K562 (cell line): Measurements from ENCODE around the gene AGFG2. TPM values are rescaled to one million over a fixed set of nuclear protein-coding genes. Genes with fewer than 3 reads are reported as not detected.

Experiments used
- CREB3L1 ChIP-seq: fragments of 450-650 bp; IDR thresholded peaks from 2 replicates; pipeline ENCODE4 v1.6.1; 2014; ENCODE audit warnings: low read depth, mild to moderate bottlenecking, moderate library complexity, borderline replicate concordance
- CREB5 ChIP-seq: fragments of 250-450 bp; sonication (Bioruptor Pico); IDR thresholded peaks from 2 replicates; pipeline ENCODE4 v1.5.0; 2020; ENCODE audit warnings: mild to moderate bottlenecking
- FOXK2 ChIP-seq, 2 experiments: fragments of 450-650 bp; IDR thresholded peaks in 1 of 2; conservative IDR thresholded peaks in 1 of 2; 2 replicates each; pipeline ENCODE4 v1.6.1; 2016; ENCODE audit warnings: low read depth in 2 of 2, mild to moderate bottlenecking in 1 of 2
- GATAD2B ChIP-seq: fragments of 450-650 bp; IDR thresholded peaks from 2 replicates; pipeline ENCODE4 v1.6.1; 2017; ENCODE audit warnings: mild to moderate bottlenecking, borderline replicate concordance
- JUND ChIP-seq, 2 experiments: IDR thresholded peaks; 2 replicates in 1 of 2; 3 replicates in 1 of 2; pipeline ENCODE4 v1.6.1; 2011; ENCODE audit warnings: borderline replicate concordance in 2 of 2, low read depth in 2 of 2, low read length in 2 of 2, improper control_type of control experiment in 1 of 2, missing biosample characterization in 1 of 2, missing genetic modification characterization in 1 of 2, missing genetic modification reagents in 1 of 2
- PRMT5 ChIP-seq: sonication (generic); formaldehyde crosslinking; IDR thresholded peaks from 2 replicates; pipeline ENCODE4 v1.5.0; 2020; ENCODE audit warnings: missing genetic modification reagents
- PRPF4 ChIP-seq: fragments of 200-400 bp; formaldehyde crosslinking; IDR thresholded peaks from one replicate; pipeline ENCODE4 v1.6.1; 2017; ENCODE audit warnings: low read length, low read depth, mild to moderate bottlenecking; ENCODE audit not compliant: insufficient read depth, poor library complexity, severe bottlenecking
- ZBTB49 ChIP-seq: sonication (generic); formaldehyde crosslinking; IDR thresholded peaks from 2 replicates; pipeline ENCODE4 v1.8.0; 2022; ENCODE audit warnings: missing genetic modification reagents, mild to moderate bottlenecking, borderline replicate concordance
- ZNF79 ChIP-seq: fragments of 250-450 bp; sonication (Bioruptor Pico); IDR thresholded peaks from 2 replicates; pipeline ENCODE4 v1.4.0; 2020; ENCODE audit warnings: low read depth, mild to moderate bottlenecking, moderate library complexity
- polyA plus RNA-seq, 8 experiments: library from polyadenylated mRNA; depleted of rRNA in 4 of 8; stranded (reverse) in 5 of 8; unstranded in 3 of 8; fragments of >200 nt; fragmentation: Nextera tagmentation in 2 of 8; fragmentation: Illumina TruSeq in 1 of 8; extraction: Ambion mirVana in 2 of 8; extraction: Trizol in 1 of 8; gene quantifications; 2 replicates each; pipeline versions ENCODE4 v1.2.1 to v1.2.3, GENCODE V29; 2011 to 2014; ENCODE audit warnings: inconsistent platforms in 1 of 8, missing spikeins in 1 of 8
- total RNA-seq, 7 experiments: library from RNA; depleted of rRNA in 6 of 7; stranded (reverse); fragments of >200 nt in 6 of 7; fragmentation: Illumina TruSeq in 2 of 7; extraction: Trizol in 2 of 7; gene quantifications; 2 replicates each; pipeline versions ENCODE4 v1.2.1 to v1.2.3, GENCODE V29; 2011 to 2021; ENCODE audit warnings: low replicate concordance in 1 of 7
- TF ChIP-seq, protein P1 (sequence below), 2 experiments: fragments of 150-350 bp in 1 of 2; IDR thresholded peaks; 2 replicates each; pipeline ENCODE4 v1.6.1; 2012 to 2016; ENCODE audit warnings: low read depth in 2 of 2, low read length in 2 of 2, mild to moderate bottlenecking in 1 of 2, moderate library complexity in 1 of 2
- TF ChIP-seq, protein P2 (sequence below): fragments of 250-450 bp; sonication (Bioruptor Pico); IDR thresholded peaks from 2 replicates; pipeline ENCODE4 v1.5.0; 2021
- TF ChIP-seq, protein P3 (sequence below): IDR thresholded peaks from 2 replicates; pipeline ENCODE4 v1.6.1; 2012; ENCODE audit warnings: low read depth, low read length, improper control_type of control experiment, borderline replicate concordance

Gene AGFG2
- total and polyA plus RNA-seq, 9 of the 15 experiments (the other 6 are each of a cell fraction or from before 2014, with no cell fraction given) = 0.31 to 23.1 (median 6.5) TPM

DNA sequence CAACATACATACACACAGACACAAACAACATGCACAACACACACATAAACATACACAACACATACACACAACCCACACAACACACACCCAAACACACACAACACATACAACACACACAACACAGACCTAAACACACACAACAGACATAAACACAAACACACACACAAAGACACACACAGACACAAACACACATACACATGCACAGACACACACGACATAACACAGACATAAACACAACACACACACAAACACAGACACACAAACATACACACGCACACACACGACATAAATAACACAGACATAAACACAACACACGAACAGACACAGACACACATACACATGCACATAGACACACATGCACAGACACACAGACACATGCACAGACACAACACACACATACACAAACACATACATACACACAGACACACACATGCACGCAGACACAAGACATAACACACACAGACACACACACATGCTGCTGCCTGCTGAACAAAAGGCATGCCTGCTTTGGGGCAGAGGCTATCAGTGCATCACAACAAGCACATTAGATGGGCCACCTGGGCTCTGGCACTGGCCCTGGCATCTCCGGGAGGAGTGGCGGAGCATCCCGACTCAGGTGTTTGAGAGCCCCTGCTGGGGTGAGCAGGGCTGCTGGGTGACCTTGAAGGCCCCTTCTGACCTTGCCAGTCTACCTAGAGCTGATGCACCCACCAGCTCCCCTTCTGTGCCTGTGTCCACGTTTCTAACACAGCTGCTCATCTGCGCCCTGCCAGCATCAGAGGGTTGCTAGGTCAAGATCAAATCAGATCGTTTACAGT is 41.7 kb downstream of the AGFG2 start (continued):
- TF ChIP-seq, protein P1, sequence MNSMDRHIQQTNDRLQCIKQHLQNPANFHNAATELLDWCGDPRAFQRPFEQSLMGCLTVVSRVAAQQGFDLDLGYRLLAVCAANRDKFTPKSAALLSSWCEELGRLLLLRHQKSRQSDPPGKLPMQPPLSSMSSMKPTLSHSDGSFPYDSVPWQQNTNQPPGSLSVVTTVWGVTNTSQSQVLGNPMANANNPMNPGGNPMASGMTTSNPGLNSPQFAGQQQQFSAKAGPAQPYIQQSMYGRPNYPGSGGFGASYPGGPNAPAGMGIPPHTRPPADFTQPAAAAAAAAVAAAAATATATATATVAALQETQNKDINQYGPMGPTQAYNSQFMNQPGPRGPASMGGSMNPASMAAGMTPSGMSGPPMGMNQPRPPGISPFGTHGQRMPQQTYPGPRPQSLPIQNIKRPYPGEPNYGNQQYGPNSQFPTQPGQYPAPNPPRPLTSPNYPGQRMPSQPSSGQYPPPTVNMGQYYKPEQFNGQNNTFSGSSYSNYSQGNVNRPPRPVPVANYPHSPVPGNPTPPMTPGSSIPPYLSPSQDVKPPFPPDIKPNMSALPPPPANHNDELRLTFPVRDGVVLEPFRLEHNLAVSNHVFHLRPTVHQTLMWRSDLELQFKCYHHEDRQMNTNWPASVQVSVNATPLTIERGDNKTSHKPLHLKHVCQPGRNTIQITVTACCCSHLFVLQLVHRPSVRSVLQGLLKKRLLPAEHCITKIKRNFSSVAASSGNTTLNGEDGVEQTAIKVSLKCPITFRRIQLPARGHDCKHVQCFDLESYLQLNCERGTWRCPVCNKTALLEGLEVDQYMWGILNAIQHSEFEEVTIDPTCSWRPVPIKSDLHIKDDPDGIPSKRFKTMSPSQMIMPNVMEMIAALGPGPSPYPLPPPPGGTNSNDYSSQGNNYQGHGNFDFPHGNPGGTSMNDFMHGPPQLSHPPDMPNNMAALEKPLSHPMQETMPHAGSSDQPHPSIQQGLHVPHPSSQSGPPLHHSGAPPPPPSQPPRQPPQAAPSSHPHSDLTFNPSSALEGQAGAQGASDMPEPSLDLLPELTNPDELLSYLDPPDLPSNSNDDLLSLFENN (IDR thresholded peaks at IDR 0.05; ENCODE audit: low read depth in 2 of 2, low read length in 2 of 2) = no peak
- no peak for TF ChIP-seq PRPF4
- TF ChIP-seq, protein P2, sequence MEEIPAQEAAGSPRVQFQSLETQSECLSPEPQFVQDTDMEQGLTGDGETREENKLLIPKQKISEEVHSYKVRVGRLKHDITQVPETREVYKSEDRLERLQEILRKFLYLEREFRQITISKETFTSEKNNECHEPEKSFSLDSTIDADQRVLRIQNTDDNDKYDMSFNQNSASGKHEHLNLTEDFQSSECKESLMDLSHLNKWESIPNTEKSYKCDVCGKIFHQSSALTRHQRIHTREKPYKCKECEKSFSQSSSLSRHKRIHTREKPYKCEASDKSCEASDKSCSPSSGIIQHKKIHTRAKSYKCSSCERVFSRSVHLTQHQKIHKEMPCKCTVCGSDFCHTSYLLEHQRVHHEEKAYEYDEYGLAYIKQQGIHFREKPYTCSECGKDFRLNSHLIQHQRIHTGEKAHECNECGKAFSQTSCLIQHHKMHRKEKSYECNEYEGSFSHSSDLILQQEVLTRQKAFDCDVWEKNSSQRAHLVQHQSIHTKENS (CRISPR knock-in tag) = no peak
- TF ChIP-seq JUND (IDR thresholded peaks at IDR 0.05; ENCODE audit: borderline replicate concordance, low read depth, low read length) = no peak
- TF ChIP-seq JUND (tag; IDR thresholded peaks at IDR 0.05; ENCODE audit: borderline replicate concordance, low read depth, low read length) = no peak
- TF ChIP-seq FOXK2 (conservative IDR thresholded peaks at IDR 0.05 in 1 of 2, IDR thresholded peaks at IDR 0.05 in 1 of 2; ENCODE audit: low read depth in 2 of 2) = peak; percentile 40 to 52; a peak in 2 of 4 replicates
- TF ChIP-seq GATAD2B = no peak
- TF ChIP-seq, protein P3, sequence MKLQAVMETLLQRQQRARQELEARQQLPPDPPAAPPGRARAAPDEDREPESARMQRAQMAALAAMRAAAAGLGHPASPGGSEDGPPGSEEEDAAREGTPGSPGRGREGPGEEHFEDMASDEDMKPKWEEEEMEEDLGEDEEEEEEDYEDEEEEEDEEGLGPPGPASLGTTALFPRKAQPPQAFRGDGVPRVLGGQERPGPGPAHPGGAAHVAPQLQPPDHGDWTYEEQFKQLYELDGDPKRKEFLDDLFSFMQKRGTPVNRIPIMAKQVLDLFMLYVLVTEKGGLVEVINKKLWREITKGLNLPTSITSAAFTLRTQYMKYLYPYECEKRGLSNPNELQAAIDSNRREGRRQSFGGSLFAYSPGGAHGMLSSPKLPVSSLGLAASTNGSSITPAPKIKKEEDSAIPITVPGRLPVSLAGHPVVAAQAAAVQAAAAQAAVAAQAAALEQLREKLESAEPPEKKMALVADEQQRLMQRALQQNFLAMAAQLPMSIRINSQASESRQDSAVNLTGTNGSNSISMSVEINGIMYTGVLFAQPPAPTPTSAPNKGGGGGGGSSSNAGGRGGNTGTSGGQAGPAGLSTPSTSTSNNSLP = no peak
- TF ChIP-seq CREB3L1 = no peak
- TF ChIP-seq ZBTB49 (CRISPR knock-in tag) = no peak
- no peak for TF ChIP-seq PRMT5 (CRISPR knock-in tag)
- TF ChIP-seq CREB5 (CRISPR knock-in tag) = no peak
- no peak for TF ChIP-seq ZNF79 (CRISPR knock-in tag)
